SK-N-SH treated with all-trans-retinoic acid at 6 μM for 48 hours (cell line): Measurements from ENCODE around the gene POU3F3.

Experiments used
- ARNTL ChIP-seq: fragments of 450-650 bp; formaldehyde crosslinking; IDR thresholded peaks from 2 replicates; pipeline ENCODE4 v1.5.0; 2020; ENCODE audit warnings: low read depth, mild to moderate bottlenecking, moderate library complexity, borderline replicate concordance
- OSR1 ChIP-seq: fragments of 250-450 bp; sonication (Bioruptor Pico); IDR thresholded peaks from 2 replicates; pipeline ENCODE4 v1.8.0; 2022; ENCODE audit warnings: moderate library complexity, mild to moderate bottlenecking, inconsistent platforms
- TCF4 ChIP-seq: fragments of 250-450 bp; sonication (Bioruptor Pico); IDR thresholded peaks from 2 replicates; pipeline ENCODE4 v1.8.0; 2021; ENCODE audit warnings: mild to moderate bottlenecking, moderate library complexity, borderline replicate concordance
- ZFP3 ChIP-seq: fragments of 250-450 bp; sonication (Bioruptor Pico); IDR thresholded peaks from 2 replicates; pipeline ENCODE4 v1.5.0; 2020; ENCODE audit warnings: mild to moderate bottlenecking, moderate library complexity
- ZFP30 ChIP-seq: fragments of 450-650 bp; formaldehyde crosslinking; IDR thresholded peaks from 2 replicates; pipeline ENCODE4 v1.5.0; 2022; ENCODE audit warnings: mild to moderate bottlenecking, moderate library complexity
- TF ChIP-seq, protein P1 (sequence below): fragments of 250-450 bp; sonication (Bioruptor Pico); IDR thresholded peaks from 2 replicates; pipeline ENCODE4 v1.5.1; 2020; ENCODE audit warnings: low read depth, mild to moderate bottlenecking, moderate library complexity
- TF ChIP-seq, protein P2 (sequence below): fragments of 250-450 bp; sonication (Bioruptor Pico); IDR thresholded peaks from 2 replicates; pipeline ENCODE4 v1.8.0; 2020; ENCODE audit warnings: mild to moderate bottlenecking, moderate library complexity, borderline replicate concordance
- TF ChIP-seq, protein P3 (sequence below): fragments of 250-450 bp; sonication (Bioruptor Pico); IDR thresholded peaks from 2 replicates; pipeline ENCODE4 v1.5.1; 2021; ENCODE audit warnings: mild to moderate bottlenecking, moderate library complexity

DNA sequence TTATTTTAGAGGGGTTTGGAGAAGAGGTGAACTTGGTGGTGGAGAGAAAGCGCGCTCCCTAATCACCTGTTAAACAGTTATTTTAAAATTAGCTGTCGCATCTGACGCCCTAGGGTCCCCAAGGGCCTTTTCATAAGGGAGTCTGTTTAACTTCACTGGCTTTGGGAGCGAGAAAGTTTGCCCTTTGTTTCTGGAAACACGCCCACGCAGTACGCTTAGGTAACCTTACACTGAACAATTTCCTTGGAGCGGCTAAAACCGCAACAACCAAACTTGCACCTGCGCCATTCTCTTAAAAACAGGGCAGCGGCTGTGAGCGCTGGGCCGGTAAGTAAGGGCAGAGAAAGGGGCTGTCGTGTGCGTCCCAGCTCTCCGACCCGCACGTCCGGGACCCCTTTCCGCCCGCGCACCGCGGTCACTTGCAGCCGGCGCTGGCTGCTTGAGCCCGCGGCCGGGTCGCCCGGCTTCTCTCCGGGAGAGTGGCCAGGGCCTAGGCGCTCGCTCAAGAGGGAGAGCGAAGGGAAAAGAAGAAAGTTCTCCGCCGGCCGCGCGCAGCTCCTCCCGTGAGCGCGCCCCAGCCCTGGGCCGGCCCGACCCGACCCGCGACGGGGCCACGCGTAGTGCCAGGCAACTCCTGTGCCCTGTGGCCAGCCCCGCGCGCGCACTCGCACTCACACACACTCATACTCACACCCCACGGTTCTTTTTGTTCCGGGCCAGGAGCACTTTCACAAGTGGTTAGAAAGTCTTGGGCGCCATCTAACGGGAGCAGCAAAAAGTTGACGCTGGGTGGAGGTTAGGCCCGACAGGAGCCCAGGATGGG is 19.2 kb downstream of the POU3F3 start:
- TF ChIP-seq, protein P1, sequence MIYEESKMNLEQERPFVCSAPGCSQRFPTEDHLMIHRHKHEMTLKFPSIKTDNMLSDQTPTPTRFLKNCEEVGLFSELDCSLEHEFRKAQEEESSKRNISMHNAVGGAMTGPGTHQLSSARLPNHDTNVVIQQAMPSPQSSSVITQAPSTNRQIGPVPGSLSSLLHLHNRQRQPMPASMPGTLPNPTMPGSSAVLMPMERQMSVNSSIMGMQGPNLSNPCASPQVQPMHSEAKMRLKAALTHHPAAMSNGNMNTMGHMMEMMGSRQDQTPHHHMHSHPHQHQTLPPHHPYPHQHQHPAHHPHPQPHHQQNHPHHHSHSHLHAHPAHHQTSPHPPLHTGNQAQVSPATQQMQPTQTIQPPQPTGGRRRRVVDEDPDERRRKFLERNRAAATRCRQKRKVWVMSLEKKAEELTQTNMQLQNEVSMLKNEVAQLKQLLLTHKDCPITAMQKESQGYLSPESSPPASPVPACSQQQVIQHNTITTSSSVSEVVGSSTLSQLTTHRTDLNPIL = no peak
- TF ChIP-seq, protein P2, sequence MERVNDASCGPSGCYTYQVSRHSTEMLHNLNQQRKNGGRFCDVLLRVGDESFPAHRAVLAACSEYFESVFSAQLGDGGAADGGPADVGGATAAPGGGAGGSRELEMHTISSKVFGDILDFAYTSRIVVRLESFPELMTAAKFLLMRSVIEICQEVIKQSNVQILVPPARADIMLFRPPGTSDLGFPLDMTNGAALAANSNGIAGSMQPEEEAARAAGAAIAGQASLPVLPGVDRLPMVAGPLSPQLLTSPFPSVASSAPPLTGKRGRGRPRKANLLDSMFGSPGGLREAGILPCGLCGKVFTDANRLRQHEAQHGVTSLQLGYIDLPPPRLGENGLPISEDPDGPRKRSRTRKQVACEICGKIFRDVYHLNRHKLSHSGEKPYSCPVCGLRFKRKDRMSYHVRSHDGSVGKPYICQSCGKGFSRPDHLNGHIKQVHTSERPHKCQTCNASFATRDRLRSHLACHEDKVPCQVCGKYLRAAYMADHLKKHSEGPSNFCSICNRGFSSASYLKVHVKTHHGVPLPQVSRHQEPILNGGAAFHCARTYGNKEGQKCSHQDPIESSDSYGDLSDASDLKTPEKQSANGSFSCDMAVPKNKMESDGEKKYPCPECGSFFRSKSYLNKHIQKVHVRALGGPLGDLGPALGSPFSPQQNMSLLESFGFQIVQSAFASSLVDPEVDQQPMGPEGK (CRISPR knock-in tag) = no peak
- TF ChIP-seq ZFP3 (no peak), ZFP30 (no peak), TCF4 (CRISPR knock-in tag) (no peak), ARNTL (CRISPR knock-in tag) (no peak), OSR1 (CRISPR knock-in tag) (no peak)
- TF ChIP-seq, protein P3, sequence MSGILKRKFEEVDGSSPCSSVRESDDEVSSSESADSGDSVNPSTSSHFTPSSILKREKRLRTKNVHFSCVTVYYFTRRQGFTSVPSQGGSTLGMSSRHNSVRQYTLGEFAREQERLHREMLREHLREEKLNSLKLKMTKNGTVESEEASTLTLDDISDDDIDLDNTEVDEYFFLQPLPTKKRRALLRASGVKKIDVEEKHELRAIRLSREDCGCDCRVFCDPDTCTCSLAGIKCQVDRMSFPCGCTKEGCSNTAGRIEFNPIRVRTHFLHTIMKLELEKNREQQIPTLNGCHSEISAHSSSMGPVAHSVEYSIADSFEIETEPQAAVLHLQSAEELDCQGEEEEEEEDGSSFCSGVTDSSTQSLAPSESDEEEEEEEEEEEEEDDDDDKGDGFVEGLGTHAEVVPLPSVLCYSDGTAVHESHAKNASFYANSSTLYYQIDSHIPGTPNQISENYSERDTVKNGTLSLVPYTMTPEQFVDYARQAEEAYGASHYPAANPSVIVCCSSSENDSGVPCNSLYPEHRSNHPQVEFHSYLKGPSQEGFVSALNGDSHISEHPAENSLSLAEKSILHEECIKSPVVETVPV = no peak
